RWPE2 (cell line): ENCODE data around the gene HOXB6.

ENCODE experiments used
- ATAC-seq: fragments of 200-7000 bp; cut with Tn5 transposase; 3 replicates; pipeline ENCODE4 v1.9.1; 2021; ENCODE audit warnings: low read depth
- DNase-seq: peaks from one replicate; pipeline ENCODE4 v3.0.0-alpha.2; 2020; ENCODE audit warnings: low spot score
- H3K27ac ChIP-seq: fragments of 450-650 bp; 2 replicates; pipeline ENCODE4 v1.5.1; 2017; ENCODE audit warnings: mild to moderate bottlenecking; ENCODE audit not compliant: poor library complexity, severe bottlenecking
- H3K27me3 ChIP-seq: fragments of 250-450 bp; sonication (Bioruptor Pico); 2 replicates; pipeline ENCODE4 v1.5.1; 2021; ENCODE audit warnings: mild to moderate bottlenecking, moderate library complexity; ENCODE audit not compliant: insufficient read depth, poor library complexity, severe bottlenecking
- H3K36me3 ChIP-seq: fragments of 250-450 bp; sonication (Bioruptor Pico); 2 replicates; pipeline ENCODE4 v1.5.1; 2020; ENCODE audit warnings: low read depth, mild to moderate bottlenecking, moderate library complexity
- H3K4me1 ChIP-seq: fragments of 250-450 bp; sonication (Bioruptor Pico); 2 replicates; pipeline ENCODE4 v1.5.1; 2021; ENCODE audit warnings: mild to moderate bottlenecking, moderate library complexity; ENCODE audit not compliant: insufficient read depth, poor library complexity, severe bottlenecking
- H3K4me3 ChIP-seq: fragments of 250-450 bp; sonication (Bioruptor Pico); 2 replicates; pipeline ENCODE4 v1.5.1; 2021; ENCODE audit warnings: mild to moderate bottlenecking, moderate library complexity; ENCODE audit not compliant: severe bottlenecking
- H3K9me3 ChIP-seq: fragments of 250-450 bp; sonication (Bioruptor Pico); 2 replicates; pipeline ENCODE4 v1.5.1; 2021; ENCODE audit warnings: mild to moderate bottlenecking, moderate library complexity; ENCODE audit not compliant: severe bottlenecking
- CTCF ChIP-seq: fragments of 450-650 bp; IDR thresholded peaks from one replicate; pipeline ENCODE4 v1.5.1; 2017; ENCODE audit warnings: mild to moderate bottlenecking, moderate library complexity; ENCODE audit not compliant: poor library complexity, severe bottlenecking

HOXB6 gene

GRCh38 chr17:48617471-48618255 is 12.9 kb upstream of the HOXB6 start:
- Histone ChIP-seq H3K27me3 (peaks cover 76% of the 10 kb centered on the region), H3K4me1 (peaks cover 4% of the 10 kb centered on the region), H3K9me3 (no peaks in the 10 kb centered on the region), H3K36me3 (no peaks in the 10 kb centered on the region), H3K27ac (no peak overlapping the region), H3K4me3 (no peak overlapping the region)
- DNase-seq (peak; percentile 50), ATAC-seq (no peak)
- no peak for TF ChIP-seq CTCF

GRCh38 chr17:48616717-48617470 is 12.1 kb upstream of the HOXB6 start:
- H3K27ac ChIP-seq = no peak overlapping the region
- TF ChIP-seq CTCF = no peak
- ATAC-seq (no peak), DNase-seq (peak; percentile 17)
- no peaks in the 10 kb centered on the region for H3K36me3 ChIP-seq
- peaks cover 4% of the 10 kb centered on the region for H3K4me1 ChIP-seq
- peaks cover 69% of the 10 kb centered on the region for H3K27me3 ChIP-seq
- no peak overlapping the region for H3K4me3 ChIP-seq
- H3K9me3 ChIP-seq = no peaks in the 10 kb centered on the region

- peaks cover 4% of the 10 kb centered on the region for H3K4me1 ChIP-seq
- no peak overlapping the region for H3K27ac ChIP-seq
- no peak for TF ChIP-seq CTCF
- no peak overlapping the region for H3K4me3 ChIP-seq
- DNase-seq (peak; percentile 25), ATAC-seq (no peak)
- H3K27me3 ChIP-seq = peaks cover 69% of the 10 kb centered on the region
- no peaks in the 10 kb centered on the region for H3K36me3 ChIP-seq
- H3K9me3 ChIP-seq = no peaks in the 10 kb centered on the region
Observed at GRCh38 chr17:48615963-48616716, 11.4 kb upstream of the HOXB6 start.

- Histone ChIP-seq H3K27me3 (peaks cover 68% of the 10 kb centered on the region), H3K9me3 (no peaks in the 10 kb centered on the region), H3K4me1 (peaks cover 4% of the 10 kb centered on the region), H3K4me3 (no peak within 1 kb of the TSS), H3K36me3 (no peaks in the 10 kb centered on the region), H3K27ac (no peak within 1 kb of the TSS)
- DNase-seq = no peak
- TF ChIP-seq CTCF = no peak
- ATAC-seq = no peak
Observed at GRCh38 chr17:48615047-48615962, 10.5 kb upstream of the HOXB6 start, which contains the start of gene HOXB8. Gene HOXB8 (minus strand): TSS chr17:48615292. CDS start chr17:48614704, 588 bp downstream.
